ENCODE results near the gene LRRC72.
"Not testable (repeated sequence)": the region's sequence is repeated elsewhere in the genome, so short reads cannot be mapped to it uniquely, and the experiment has no call there.

Gene LRRC72

DNA sequence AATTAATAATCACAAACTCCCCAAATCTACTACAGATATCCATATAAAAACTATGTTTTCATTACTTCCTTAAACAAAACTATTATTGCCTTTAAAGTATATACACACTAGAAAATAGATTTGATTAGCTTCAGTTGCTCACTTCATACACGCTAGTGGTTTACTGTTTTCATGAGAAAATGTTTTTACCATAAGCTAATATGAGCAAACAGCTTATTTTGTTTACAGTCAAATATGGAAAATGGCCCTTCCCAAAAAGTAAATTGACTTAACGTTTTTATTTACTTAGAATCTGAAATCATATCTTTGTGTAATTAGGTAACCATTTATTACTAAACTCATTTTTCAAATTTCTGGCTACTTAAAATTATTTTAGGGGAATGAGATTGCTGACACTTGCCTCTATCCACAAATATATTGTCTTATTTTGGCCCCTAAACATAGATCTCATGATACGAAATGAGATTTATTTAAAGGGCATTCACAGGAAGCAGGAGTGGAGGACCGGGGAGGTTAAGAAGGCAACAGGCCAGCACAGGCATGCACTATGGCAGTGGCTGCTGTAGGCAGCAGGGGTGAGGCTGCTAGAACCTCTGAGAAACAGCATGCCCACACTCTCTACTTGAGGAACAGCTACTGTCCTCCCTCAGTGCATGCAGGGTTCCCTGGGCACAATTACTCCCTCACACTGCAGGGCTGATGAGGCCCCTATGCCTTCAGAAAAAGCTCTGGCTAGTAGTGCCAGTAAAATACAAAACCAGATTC is 31.5 kb upstream of the LRRC72 start:
- H2AFZ ChIP-seq (ENCODE audit: low read depth), result no peak overlapping the region
- H3K4me3 ChIP-seq (IDR thresholded peaks at IDR 0.05; ENCODE audit: insufficient read depth, low read depth, low read length), result no peak overlapping the region
- H3K79me2 ChIP-seq (ENCODE audit: insufficient read depth, low read depth), result no peaks in the 10 kb centered on the region
- H3K4me2 ChIP-seq, result no peak overlapping the region
- no peaks in the 10 kb centered on the region for H4K20me1 ChIP-seq (ENCODE audit: insufficient read depth)
- no peaks in the 10 kb centered on the region for H3K27me3 ChIP-seq (ENCODE audit: insufficient read depth, low read depth)
- H3K4me1 ChIP-seq (ENCODE audit: low read depth, poor library complexity, severe bottlenecking), result no peaks in the 10 kb centered on the region
- no peak overlapping the region for H3K9ac ChIP-seq
- no peak overlapping the region for H3K27ac ChIP-seq
- TF ChIP-seq, protein P1, sequence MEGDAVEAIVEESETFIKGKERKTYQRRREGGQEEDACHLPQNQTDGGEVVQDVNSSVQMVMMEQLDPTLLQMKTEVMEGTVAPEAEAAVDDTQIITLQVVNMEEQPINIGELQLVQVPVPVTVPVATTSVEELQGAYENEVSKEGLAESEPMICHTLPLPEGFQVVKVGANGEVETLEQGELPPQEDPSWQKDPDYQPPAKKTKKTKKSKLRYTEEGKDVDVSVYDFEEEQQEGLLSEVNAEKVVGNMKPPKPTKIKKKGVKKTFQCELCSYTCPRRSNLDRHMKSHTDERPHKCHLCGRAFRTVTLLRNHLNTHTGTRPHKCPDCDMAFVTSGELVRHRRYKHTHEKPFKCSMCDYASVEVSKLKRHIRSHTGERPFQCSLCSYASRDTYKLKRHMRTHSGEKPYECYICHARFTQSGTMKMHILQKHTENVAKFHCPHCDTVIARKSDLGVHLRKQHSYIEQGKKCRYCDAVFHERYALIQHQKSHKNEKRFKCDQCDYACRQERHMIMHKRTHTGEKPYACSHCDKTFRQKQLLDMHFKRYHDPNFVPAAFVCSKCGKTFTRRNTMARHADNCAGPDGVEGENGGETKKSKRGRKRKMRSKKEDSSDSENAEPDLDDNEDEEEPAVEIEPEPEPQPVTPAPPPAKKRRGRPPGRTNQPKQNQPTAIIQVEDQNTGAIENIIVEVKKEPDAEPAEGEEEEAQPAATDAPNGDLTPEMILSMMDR (conservative IDR thresholded peaks at IDR 0.05; ENCODE audit: low read depth, low read length), result no peak
- no peaks in the 10 kb centered on the region for H3K36me3 ChIP-seq (ENCODE audit: insufficient read depth)

- no peak overlapping the region for H3K9ac ChIP-seq
- no peaks in the 10 kb centered on the region for H3K79me2 ChIP-seq (ENCODE audit: insufficient read depth, low read depth)
- no peak overlapping the region for H3K4me3 ChIP-seq (IDR thresholded peaks at IDR 0.05; ENCODE audit: insufficient read depth, low read depth, low read length)
- H3K36me3 ChIP-seq (ENCODE audit: insufficient read depth), result no peaks in the 10 kb centered on the region
- no peaks in the 10 kb centered on the region for H3K4me1 ChIP-seq (ENCODE audit: low read depth, poor library complexity, severe bottlenecking)
- TF ChIP-seq, protein P1 (conservative IDR thresholded peaks at IDR 0.05; ENCODE audit: low read depth, low read length), result no peak
- H3K27ac ChIP-seq, result no peak overlapping the region
- H2AFZ ChIP-seq (ENCODE audit: low read depth), result no peak overlapping the region
- H3K27me3 ChIP-seq (ENCODE audit: insufficient read depth, low read depth), result no peaks in the 10 kb centered on the region
- H4K20me1 ChIP-seq (ENCODE audit: insufficient read depth), result no peaks in the 10 kb centered on the region
- H3K4me2 ChIP-seq, result no peak overlapping the region
These were observed 28.5 kb upstream of the LRRC72 start for GRCh38 chr7:16498122-16498521.

GRCh38 chr7:16502303-16502702 is 24.3 kb upstream of the LRRC72 start:
- no peaks in the 10 kb centered on the region for H3K27me3 ChIP-seq (ENCODE audit: insufficient read depth, low read depth)
- H3K36me3 ChIP-seq (ENCODE audit: insufficient read depth), result no peaks in the 10 kb centered on the region
- H3K79me2 ChIP-seq (ENCODE audit: insufficient read depth, low read depth), result no peaks in the 10 kb centered on the region
- H4K20me1 ChIP-seq (ENCODE audit: insufficient read depth), result no peaks in the 10 kb centered on the region
- no peak overlapping the region for H3K4me3 ChIP-seq (IDR thresholded peaks at IDR 0.05; ENCODE audit: insufficient read depth, low read depth, low read length)
- TF ChIP-seq, protein P1 (conservative IDR thresholded peaks at IDR 0.05; ENCODE audit: low read depth, low read length), result no peak
- H2AFZ ChIP-seq (ENCODE audit: low read depth), result no peak overlapping the region
- H3K27ac ChIP-seq, result no peak overlapping the region
- no peak overlapping the region for H3K9ac ChIP-seq
- no peak overlapping the region for H3K4me2 ChIP-seq
- no peaks in the 10 kb centered on the region for H3K4me1 ChIP-seq (ENCODE audit: low read depth, poor library complexity, severe bottlenecking)

DNA sequence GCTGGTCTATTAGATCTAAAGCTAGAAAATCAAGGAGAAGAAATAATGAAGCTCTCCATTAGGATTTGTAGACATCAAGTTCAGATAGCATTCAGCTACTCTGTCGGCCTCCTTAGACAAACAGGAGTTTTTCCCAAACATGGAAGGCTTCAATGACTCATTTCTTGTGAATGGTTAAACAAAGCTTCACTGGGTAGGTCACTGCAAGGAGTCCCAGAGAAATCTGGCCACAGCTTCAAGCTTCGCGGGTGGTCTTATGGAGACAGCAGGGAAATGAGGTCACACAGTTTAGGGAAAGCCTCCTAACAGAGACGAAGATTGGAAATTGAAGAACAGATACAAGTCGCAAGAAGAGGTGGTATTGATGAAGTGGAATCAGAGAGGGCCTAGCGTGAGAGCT is 22.6 kb upstream of the LRRC72 start:
- Histone ChIP-seq H3K79me2 (ENCODE audit: insufficient read depth, low read depth) (no peaks in the 10 kb centered on the region), H3K9ac (no peak overlapping the region), H3K4me2 (no peak overlapping the region)

GRCh38 chr7:16506422-16506821 is 20.2 kb upstream of the LRRC72 start:
- not testable (repeated sequence) for H3K4me3 ChIP-seq (IDR thresholded peaks at IDR 0.05; ENCODE audit: insufficient read depth, low read depth, low read length); H3K27ac ChIP-seq; H3K4me1 ChIP-seq (ENCODE audit: low read depth, poor library complexity, severe bottlenecking); H3K4me2 ChIP-seq; H3K9ac ChIP-seq; H3K36me3 ChIP-seq (ENCODE audit: insufficient read depth); H3K79me2 ChIP-seq (ENCODE audit: insufficient read depth, low read depth); H4K20me1 ChIP-seq (ENCODE audit: insufficient read depth); H2AFZ ChIP-seq (ENCODE audit: low read depth); H3K27me3 ChIP-seq (ENCODE audit: insufficient read depth, low read depth)

More for the DNA sequence above, 22.6 kb upstream of the LRRC72 start:
- no peaks in the 10 kb centered on the region for H4K20me1 ChIP-seq (ENCODE audit: insufficient read depth)
- TF ChIP-seq, protein P1 (conservative IDR thresholded peaks at IDR 0.05; ENCODE audit: low read depth, low read length), result no peak
- no peak overlapping the region for H3K27ac ChIP-seq
- no peak overlapping the region for H2AFZ ChIP-seq (ENCODE audit: low read depth)
- no peaks in the 10 kb centered on the region for H3K27me3 ChIP-seq (ENCODE audit: insufficient read depth, low read depth)
- H3K4me1 ChIP-seq (ENCODE audit: low read depth, poor library complexity, severe bottlenecking), result no peaks in the 10 kb centered on the region
- no peaks in the 10 kb centered on the region for H3K36me3 ChIP-seq (ENCODE audit: insufficient read depth)
- no peak overlapping the region for H3K4me3 ChIP-seq (IDR thresholded peaks at IDR 0.05; ENCODE audit: insufficient read depth, low read depth, low read length)
